ENCODE data around the gene TTBK2. TPM values are rescaled to one million over a fixed set of nuclear protein-coding genes. Genes with fewer than 3 reads are reported as not detected.

Gene TTBK2
- total RNA-seq, 4 donors from 2014 or later = 6.0 to 16.2 (median 11.9) TPM

GRCh38 chr15:42741710-42742109 lies 178.9 kb downstream of the TTBK2 start:
- 66 to 70% methylated on average over 2 of the region's 2 CpGs for WGBS, 2 donors
- no peak for DNase-seq (ENCODE audit: low spot score in 2 of 2)
- TF ChIP-seq CTCF (IDR thresholded peaks at IDR 0.05) = no peak
- TF ChIP-seq POLR2A (IDR thresholded peaks at IDR 0.05) = no peak
- intact Hi-C loops (cut with DNase I; ENCODE audit: low total_unique reads) = no loop called here
- no peak overlapping the region for H3K4me3 ChIP-seq (ENCODE audit: low read depth, poor library complexity, severe bottlenecking)

GRCh38 chr15:42737529-42738328 lies 182.8 kb downstream of the TTBK2 start:
- TF ChIP-seq CTCF (IDR thresholded peaks at IDR 0.05) = no peak
- no peak for TF ChIP-seq POLR2A (IDR thresholded peaks at IDR 0.05)
- intact Hi-C loops (cut with DNase I; ENCODE audit: low total_unique reads) = loop anchor here (10.0 kb wide), 1 partner anchor 187 kb away; the partner anchor contains the start of gene TTBK2
- DNase-seq (ENCODE audit: low spot score in 2 of 2) = no peak
- WGBS, 2 donors = 68 to 78% methylated on average over 21 of the region's 21 CpGs
- H3K4me3 ChIP-seq (ENCODE audit: low read depth, poor library complexity, severe bottlenecking) = no peak overlapping the region

- intact Hi-C loops (cut with DNase I; ENCODE audit: low total_unique reads) = loop anchor here (10.0 kb wide), 1 partner anchor 188 kb away; the partner anchor contains the start of gene TTBK2
- 1% methylated on average over 19 to 38 of the region's 76 CpGs for WGBS, 2 donors
- peak; percentile 87 to 97 for DNase-seq (ENCODE audit: low spot score in 2 of 2)
- peak within 1 kb of the TSS; percentile 91 for H3K4me3 ChIP-seq (ENCODE audit: low read depth, poor library complexity, severe bottlenecking)
- TF ChIP-seq CTCF (IDR thresholded peaks at IDR 0.05) (no peak), POLR2A (IDR thresholded peaks at IDR 0.05) (peak in 1 of 2 donors; percentile 35)
Observed at GRCh38 chr15:42736793-42737528, 183.6 kb downstream of the TTBK2 start, which contains the start of gene CDAN1. Gene CDAN1, minus strand, starts transcription at chr15:42737128. Its CDS starts 26 bp downstream, at chr15:42737102.

GRCh38 chr15:42736178-42736792 lies 184.3 kb downstream of the TTBK2 start:
- intact Hi-C loops (cut with DNase I; ENCODE audit: low total_unique reads) = loop anchor here (10.0 kb wide), 1 partner anchor 189 kb away; the partner anchor contains the start of gene TTBK2
- peak overlapping the region; percentile 91 for H3K4me3 ChIP-seq (ENCODE audit: low read depth, poor library complexity, severe bottlenecking)
- TF ChIP-seq CTCF (IDR thresholded peaks at IDR 0.05) (no peak), POLR2A (IDR thresholded peaks at IDR 0.05) (no peak)
- no peak for DNase-seq (ENCODE audit: low spot score in 2 of 2)
- 0 to 3% methylated on average over 27 to 30 of the region's 55 CpGs for WGBS, 2 donors

GRCh38 chr15:42735382-42736165 lies 185.0 kb downstream of the TTBK2 start:
- no peak for TF ChIP-seq POLR2A (IDR thresholded peaks at IDR 0.05)
- no peak for TF ChIP-seq CTCF (IDR thresholded peaks at IDR 0.05)
- H3K4me3 ChIP-seq (ENCODE audit: low read depth, poor library complexity, severe bottlenecking) = no peak overlapping the region
- intact Hi-C loops (cut with DNase I; ENCODE audit: low total_unique reads) = loop anchor here (10.0 kb wide), 1 partner anchor 189 kb away; the partner anchor contains the start of gene TTBK2
- WGBS, 2 donors = 83 to 85% methylated on average over 19 of the region's 19 CpGs
- no peak for DNase-seq (ENCODE audit: low spot score in 2 of 2)
